GM12891 (cell line): Measurements from ENCODE around the gene TFRC.

Experiments
- PAX5 ChIP-seq: IDR thresholded peaks from 2 replicates; pipeline ENCODE4 v1.6.1; 2011; ENCODE audit warnings: low read length, moderate library complexity, mild to moderate bottlenecking; ENCODE audit not compliant: insufficient read depth, severe bottlenecking
- POLR2A ChIP-seq: IDR thresholded peaks from 2 replicates; pipeline ENCODE4 v1.6.1; 2011; ENCODE audit warnings: low read depth, low read length, control low read depth
- POLR2AphosphoS5 ChIP-seq: IDR thresholded peaks from 2 replicates; pipeline ENCODE4 v1.6.1; 2011; ENCODE audit warnings: low read depth, low read length, control low read depth
- SPI1 ChIP-seq: IDR thresholded peaks from 2 replicates; pipeline ENCODE4 v1.6.1; 2011; ENCODE audit warnings: low read depth, low read length, control low read depth
- TAF1 ChIP-seq: IDR thresholded peaks from 2 replicates; pipeline ENCODE4 v1.6.1; 2011; ENCODE audit warnings: low read depth, low read length, control low read depth

GRCh38 chr3:196003611-196004010 is 78.3 kb downstream of the TFRC start:
- TF ChIP-seq POLR2A: no peak
- TF ChIP-seq POLR2AphosphoS5: no peak
- no peak for TF ChIP-seq TAF1
- TF ChIP-seq SPI1: no peak
- TF ChIP-seq PAX5: no peak
